CD4-positive, alpha-beta memory T cell (primary cell): ENCODE results near the gene PLXNA4. TPM values are rescaled to one million over a fixed set of nuclear protein-coding genes. Genes with fewer than 3 reads are reported as not detected.

Experiments
- CTCF ChIA-PET: fragments of 350-600 bp; sonication (Branson Sonifier 250); formaldehyde crosslinking; loops from one replicate; lab custom pipeline; 2021; ENCODE audit warnings: inconsistent platforms; ENCODE audit not compliant: partially characterized antibody; lab: Charles Lee
- POLR2A ChIA-PET: fragments of 350-600 bp; sonication (Branson Sonifier 250); formaldehyde crosslinking; loops from one replicate; lab custom pipeline; 2021; ENCODE audit not compliant: partially characterized antibody; lab: Charles Lee
- DNase-seq, 5 donors: peaks; one replicate each; pipeline versions ENCODE4 v3.0.0 to v3.0.0-alpha.2; 2020 to 2022; ENCODE audit warnings: mixed read lengths in 1 of 5
- H3K27ac ChIP-seq: one replicate; pipeline ENCODE4 v1.7.0; 2013; ENCODE audit warnings: low read depth, low read length
- H3K27me3 ChIP-seq: 2 replicates; pipeline ENCODE4 v1.7.0; 2013; ENCODE audit warnings: mild to moderate bottlenecking, low read length, moderate library complexity; ENCODE audit not compliant: insufficient read depth
- H3K36me3 ChIP-seq: 2 replicates; pipeline ENCODE4 v1.7.0; 2013; ENCODE audit warnings: mild to moderate bottlenecking, low read length, moderate library complexity; ENCODE audit not compliant: insufficient read depth
- H3K4me1 ChIP-seq: 2 replicates; pipeline ENCODE4 v1.7.0; 2013; ENCODE audit warnings: mild to moderate bottlenecking, low read length, moderate library complexity; ENCODE audit not compliant: insufficient read depth
- H3K4me3 ChIP-seq, 2 donors: one replicate each; pipeline ENCODE4 v1.7.0; 2013; ENCODE audit warnings: low read length in 2 of 2, mild to moderate bottlenecking in 1 of 2
- H3K9me3 ChIP-seq, 2 donors: one replicate each; pipeline ENCODE4 v1.7.0; 2013; ENCODE audit warnings: low read length in 2 of 2, control low read depth in 1 of 2; ENCODE audit not compliant: control insufficient read depth in 1 of 2
- H3K27ac Mint-ChIP-seq, 7 donors: one replicate each; pipeline ENCODE4 v1.8.0; 2020 to 2021; ENCODE audit warnings: mixed read lengths in 7 of 7, mild to moderate bottlenecking in 6 of 7, inconsistent platforms in 3 of 7, moderate library complexity in 3 of 7
- H3K27me3 Mint-ChIP-seq, 2 donors: one replicate each; pipeline ENCODE4 v1.8.0; 2020 to 2021; ENCODE audit warnings: mixed read lengths in 2 of 2
- H3K36me3 Mint-ChIP-seq, 2 donors: one replicate each; pipeline ENCODE4 v1.8.0; 2020 to 2021; ENCODE audit warnings: mixed read lengths in 2 of 2, inconsistent platforms in 1 of 2, mild to moderate bottlenecking in 1 of 2
- H3K4me1 Mint-ChIP-seq, 4 donors: one replicate each; pipeline ENCODE4 v1.8.0; 2020 to 2021; ENCODE audit warnings: mixed read lengths in 4 of 4, mild to moderate bottlenecking in 1 of 4
- H3K4me3 Mint-ChIP-seq, 8 donors: one replicate each; pipeline ENCODE4 v1.8.0; 2020 to 2021; ENCODE audit warnings: mixed read lengths in 8 of 8, mild to moderate bottlenecking in 7 of 8, moderate library complexity in 6 of 8, inconsistent platforms in 3 of 8
- H3K9me3 Mint-ChIP-seq, 8 donors: one replicate each; pipeline ENCODE4 v1.8.0; 2020 to 2021; ENCODE audit warnings: mixed read lengths in 8 of 8, mild to moderate bottlenecking in 5 of 8, inconsistent platforms in 3 of 8, moderate library complexity in 1 of 8
- intact Hi-C: fragments of 100-400 bp; cut with micrococcal nuclease; formaldehyde crosslinking; loops from one replicate; pipeline ENCODE4 v1.15.1; 2023
- polyA plus RNA-seq, 2 donors: library from polyadenylated mRNA; unstranded; fragments of 300-500 nt; fragmentation: Illumina TruSeq; gene quantifications; one replicate each; pipeline ENCODE4 v1.2.3, GENCODE V29; 2021
- total RNA-seq, 2 experiments: library from RNA; stranded (reverse); gene quantifications; one replicate each; pipeline ENCODE4 v1.2.3, GENCODE V29; 2021

Gene PLXNA4
- total and polyA plus RNA-seq, 4 experiments from 2014 or later, result 0.06 to 0.94 (median 0.58) TPM

DNA sequence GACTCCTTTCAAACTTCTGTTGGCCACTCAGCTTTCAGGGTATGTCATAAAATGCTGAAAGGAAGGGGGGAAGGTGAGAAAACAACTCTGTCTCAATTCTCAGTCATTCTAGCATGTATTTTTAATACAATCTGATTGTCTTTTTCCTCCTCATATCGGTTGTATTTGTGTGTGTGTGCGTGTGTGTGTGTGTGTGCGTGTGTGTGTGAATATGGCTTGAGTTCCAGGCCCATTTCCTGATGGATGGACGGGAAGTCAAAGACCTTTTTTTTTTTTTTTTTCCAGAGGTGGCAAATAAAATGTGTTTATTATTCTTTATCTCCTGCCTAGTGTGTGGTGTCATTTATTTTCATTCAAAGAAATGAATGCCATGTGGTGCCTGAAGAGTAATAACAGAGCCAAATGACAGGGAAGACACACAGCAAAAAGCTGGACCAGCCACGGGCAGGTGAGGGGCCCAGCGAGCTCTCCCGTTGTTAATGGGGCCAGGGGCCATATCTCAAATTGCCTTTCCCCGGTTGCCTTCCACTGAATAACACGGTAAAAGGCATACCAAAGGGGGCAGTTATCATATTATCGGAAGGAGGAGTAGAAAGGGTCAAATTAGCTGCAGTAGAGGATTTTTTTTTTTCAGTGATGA is 3.1 kb upstream of the PLXNA4 start:
- Histone ChIP-seq H3K4me3 (no peak overlapping the region), H3K9me3 (no peaks in the 10 kb centered on the region), H3K27ac (no peak overlapping the region), H3K36me3 (no peaks in the 10 kb centered on the region), H3K4me1 (peaks cover 8% of the 10 kb centered on the region), H3K27me3 (peaks cover 32% of the 10 kb centered on the region)
- H3K27ac Mint-ChIP-seq, result no peak overlapping the region
- intact Hi-C loops, result loop anchor here (10.0 kb wide), 1 partner anchor 105 kb away; no protein-coding TSS in a partner anchor
- peaks cover 3 to 22% (median 12%) of the 10 kb centered on the region in 4 donors for H3K4me1 Mint-ChIP-seq
- peaks cover 33 to 45% of the 10 kb centered on the region in 2 donors for H3K27me3 Mint-ChIP-seq
- no peaks in the 10 kb centered on the region for H3K36me3 Mint-ChIP-seq
- ChIA-PET POLR2A (no interaction called here), CTCF (interaction anchor here (0.7 to 4.9 kb wide), 11 partner anchors 9 to 855 kb away, joined by 3 to 140 read pairs (median 6); no protein-coding TSS in a partner anchor)
- no peak for DNase-seq
- no peaks in the 10 kb centered on the region for H3K9me3 Mint-ChIP-seq
- no peak overlapping the region for H3K4me3 Mint-ChIP-seq

DNA sequence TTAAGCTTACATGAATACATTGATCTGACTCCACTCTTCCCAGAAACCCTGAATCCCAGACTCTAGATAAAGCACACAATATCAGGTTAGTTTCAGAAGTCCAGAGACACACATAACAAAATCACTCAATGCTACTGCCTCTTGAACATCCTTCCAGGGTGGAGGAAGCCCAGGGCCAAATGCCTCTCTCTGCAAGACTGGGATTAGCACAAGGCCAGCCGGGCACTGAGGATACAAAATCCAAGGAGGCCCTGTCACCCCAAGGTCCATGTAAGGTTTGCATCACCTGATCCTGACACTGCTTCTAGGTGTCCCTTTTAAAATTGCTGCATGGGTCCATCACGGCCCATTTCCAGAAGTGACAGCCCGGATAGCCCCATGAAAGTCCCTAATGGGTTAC is 2.6 kb upstream of the PLXNA4 start:
- DNase-seq, result no peak
- Histone ChIP-seq H3K4me1 (peaks cover 8% of the 10 kb centered on the region), H3K27ac (no peak overlapping the region), H3K27me3 (peaks cover 37% of the 10 kb centered on the region), H3K9me3 (no peaks in the 10 kb centered on the region), H3K4me3 (no peak overlapping the region), H3K36me3 (no peaks in the 10 kb centered on the region)
- Mint-ChIP-seq H3K9me3 (no peaks in the 10 kb centered on the region), H3K4me3 (peak overlapping the region in 1 of 8 donors; percentile 79), H3K27ac (no peak overlapping the region), H3K36me3 (no peaks in the 10 kb centered on the region), H3K27me3 (peaks cover 35 to 47% of the 10 kb centered on the region in 2 donors), H3K4me1 (peaks cover 6 to 27% (median 13%) of the 10 kb centered on the region in 4 donors)
- ChIA-PET POLR2A (no interaction called here), CTCF (interaction anchor here (1.7 to 4.9 kb wide), 4 partner anchors 14 to 258 kb away, joined by 5 to 140 read pairs (median 12); no protein-coding TSS in a partner anchor)
- intact Hi-C loops, result loop anchor here (10.0 kb wide), 1 partner anchor 104 kb away; no protein-coding TSS in a partner anchor

DNA sequence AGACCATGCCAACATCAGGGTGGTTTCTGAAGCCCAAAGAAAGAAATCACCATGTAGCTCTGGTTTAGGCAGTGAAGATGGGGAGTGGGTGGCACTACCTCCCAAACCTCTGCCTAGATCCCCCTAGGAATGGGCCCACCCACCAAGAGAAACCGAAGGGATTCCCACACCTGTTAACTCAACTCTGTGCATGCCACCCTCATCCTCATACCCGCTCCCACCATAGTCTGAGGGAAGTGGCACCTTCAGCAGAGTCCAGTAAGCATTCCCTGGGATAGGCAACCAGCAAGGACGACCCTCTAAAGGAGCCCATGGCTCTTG is 1.7 kb upstream of the PLXNA4 start:
- H3K4me1 Mint-ChIP-seq, result peaks cover 8 to 33% (median 15%) of the 10 kb centered on the region in 4 donors

DNA sequence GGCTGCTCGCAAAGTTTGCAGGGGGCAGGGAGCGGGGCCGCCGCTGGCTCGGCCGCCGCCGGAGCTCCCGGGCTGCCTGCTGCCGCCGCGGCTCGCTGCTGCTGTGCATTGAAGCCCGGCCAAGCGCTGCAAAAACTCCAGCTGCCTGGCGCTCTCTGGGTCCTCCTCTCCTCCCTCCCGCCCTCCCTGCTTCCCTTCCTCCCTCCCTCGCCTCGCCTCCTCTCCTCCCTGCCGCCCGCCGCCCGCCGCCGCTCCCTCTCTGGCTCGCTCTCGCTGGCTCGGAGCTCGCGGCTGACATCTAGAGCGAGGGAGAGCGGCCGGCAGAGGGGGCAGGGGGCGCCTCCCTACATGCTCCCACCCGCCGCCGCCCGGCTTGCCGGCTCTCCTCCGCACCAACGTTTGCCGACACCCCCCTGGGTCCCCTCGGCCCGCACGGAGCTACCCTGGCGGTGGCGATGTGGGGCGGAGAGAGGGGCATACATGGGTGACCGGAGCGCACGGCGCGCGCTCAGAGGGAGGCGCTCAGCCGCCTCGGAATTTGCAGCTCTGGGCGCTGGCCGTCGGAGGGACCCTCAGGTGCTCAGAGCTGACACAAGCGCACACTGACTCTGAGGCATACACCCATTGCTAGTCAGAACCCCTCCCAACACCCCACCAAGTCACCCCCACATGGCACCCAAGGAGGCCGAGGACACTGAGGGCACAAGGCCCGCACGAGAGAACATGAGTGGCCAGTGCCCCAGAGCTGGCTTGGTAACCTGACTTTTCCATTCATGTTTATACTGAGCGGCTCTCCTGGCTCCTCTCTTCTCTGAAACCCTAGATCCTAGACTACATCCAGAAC is 1.2 kb upstream of the PLXNA4 start:
- POLR2A ChIA-PET, result no interaction called here
- DNase-seq, result no peak
- Mint-ChIP-seq H3K27ac (no peak overlapping the region), H3K36me3 (no peaks in the 10 kb centered on the region), H3K9me3 (no peaks in the 10 kb centered on the region), H3K4me1 (peaks cover 10 to 33% (median 15%) of the 10 kb centered on the region in 4 donors), H3K27me3 (peaks cover 48 to 58% of the 10 kb centered on the region in 2 donors), H3K4me3 (peak overlapping the region; percentile 47 to 79 (median 68))
- Histone ChIP-seq H3K27me3 (peaks cover 47% of the 10 kb centered on the region), H3K4me1 (peaks cover 8% of the 10 kb centered on the region), H3K27ac (no peak overlapping the region), H3K4me3 (no peak overlapping the region), H3K36me3 (no peaks in the 10 kb centered on the region), H3K9me3 (no peaks in the 10 kb centered on the region)
- intact Hi-C loops, result loop anchor here (10.0 kb wide), 1 partner anchor 103 kb away; no protein-coding TSS in a partner anchor
- CTCF ChIA-PET, result interaction anchor here (1.2 to 4.9 kb wide), 3 partner anchors 183 to 259 kb away, joined by 5 to 140 read pairs (median 5); no protein-coding TSS in a partner anchor

More for the DNA sequence above, 1.7 kb upstream of the PLXNA4 start:
- Histone ChIP-seq H3K4me1 (peaks cover 8% of the 10 kb centered on the region), H3K9me3 (no peaks in the 10 kb centered on the region), H3K4me3 (no peak overlapping the region), H3K36me3 (no peaks in the 10 kb centered on the region), H3K27me3 (peaks cover 46% of the 10 kb centered on the region), H3K27ac (no peak overlapping the region)
- intact Hi-C loops, result loop anchor here (10.0 kb wide), 1 partner anchor 103 kb away; no protein-coding TSS in a partner anchor
- ChIA-PET POLR2A (no interaction called here), CTCF (interaction anchor here (1.2 to 4.9 kb wide), 4 partner anchors 13 to 259 kb away, joined by 5 to 140 read pairs (median 6); no protein-coding TSS in a partner anchor)
- peaks cover 44 to 53% of the 10 kb centered on the region in 2 donors for H3K27me3 Mint-ChIP-seq
- no peaks in the 10 kb centered on the region for H3K36me3 Mint-ChIP-seq
- no peak for DNase-seq
- peak overlapping the region; percentile 52 to 79 (median 68) for H3K4me3 Mint-ChIP-seq
- no peak overlapping the region for H3K27ac Mint-ChIP-seq
- H3K9me3 Mint-ChIP-seq, result no peaks in the 10 kb centered on the region

DNA sequence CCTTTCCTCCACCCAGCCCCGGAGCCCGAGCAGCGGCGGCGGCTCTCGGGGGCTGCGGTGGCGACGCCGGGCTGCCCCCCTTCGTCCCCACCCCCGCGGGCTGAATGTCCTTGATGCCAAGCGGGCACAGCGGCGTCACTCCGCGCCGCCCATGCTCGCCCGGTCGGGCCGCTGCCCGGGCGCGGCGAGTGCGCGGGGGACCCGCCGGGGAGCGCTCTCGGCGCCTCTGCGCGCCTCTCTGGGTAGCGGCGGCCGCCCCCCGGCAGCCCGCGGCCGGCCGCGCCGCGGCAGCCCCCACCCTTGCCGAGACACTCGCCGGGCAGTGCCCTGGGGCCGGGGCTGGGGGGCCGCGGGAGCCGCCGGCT is 433 bp upstream of the PLXNA4 start:
- H3K36me3 ChIP-seq, result no peaks in the 10 kb centered on the region
- no peaks in the 10 kb centered on the region for H3K36me3 Mint-ChIP-seq
- DNase-seq, result no peak
- ChIA-PET POLR2A (interaction anchor here (0.7 kb wide), 1 partner anchor 30 kb away, joined by 3 read pairs; no protein-coding TSS in a partner anchor), CTCF (interaction anchor here (4.9 kb wide), 1 partner anchor 182 kb away, joined by 140 read pairs; no protein-coding TSS in a partner anchor)
- H3K27me3 ChIP-seq, result peaks cover 47% of the 10 kb centered on the region
- H3K27me3 Mint-ChIP-seq, result peaks cover 52 to 61% of the 10 kb centered on the region in 2 donors
- no peak overlapping the region for H3K27ac ChIP-seq
- no peaks in the 10 kb centered on the region for H3K9me3 Mint-ChIP-seq
- peaks cover 8% of the 10 kb centered on the region for H3K4me1 ChIP-seq
- intact Hi-C loops, result loop anchor here (10.0 kb wide), 1 partner anchor 102 kb away; no protein-coding TSS in a partner anchor
- peaks cover 10 to 33% (median 15%) of the 10 kb centered on the region in 4 donors for H3K4me1 Mint-ChIP-seq
- H3K9me3 ChIP-seq, result no peaks in the 10 kb centered on the region
- H3K4me3 ChIP-seq, result no peak overlapping the region
- no peak overlapping the region for H3K27ac Mint-ChIP-seq
- peak overlapping the region in 6 of 8 donors; percentile 65 to 80 (median 70) for H3K4me3 Mint-ChIP-seq

DNA sequence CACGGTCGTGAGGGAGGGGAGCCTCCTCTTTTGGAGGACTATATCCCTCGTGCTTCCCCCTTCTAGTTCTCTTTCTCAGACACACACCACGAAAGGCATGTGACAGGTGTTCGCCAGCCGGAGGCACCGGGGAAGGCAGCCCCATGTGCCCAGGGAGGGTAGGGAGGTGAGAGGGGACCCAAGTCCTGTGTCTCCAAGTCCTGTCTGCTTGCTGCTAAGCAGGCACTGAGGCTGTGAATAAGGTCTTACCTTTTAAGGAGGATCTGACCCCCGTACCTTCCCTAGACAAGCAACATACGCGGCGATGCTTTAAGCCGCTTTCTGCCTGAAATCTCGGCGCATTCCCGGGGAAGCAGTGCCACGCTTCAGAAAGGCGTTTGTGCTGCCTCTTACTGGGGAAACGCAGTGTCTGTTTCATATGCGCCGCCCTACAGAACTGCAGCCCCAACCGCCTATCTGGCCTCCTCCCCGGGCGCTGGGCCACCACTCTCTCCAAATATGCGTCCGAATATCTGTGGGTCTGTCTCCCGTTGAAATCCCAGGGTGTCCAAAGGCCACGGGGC is 770 bp downstream of the PLXNA4 start:
- Histone ChIP-seq H3K9me3 (no peaks in the 10 kb centered on the region), H3K27me3 (peaks cover 47% of the 10 kb centered on the region), H3K4me1 (peaks cover 8% of the 10 kb centered on the region), H3K4me3 (no peak overlapping the region), H3K36me3 (no peaks in the 10 kb centered on the region), H3K27ac (no peak overlapping the region)
- DNase-seq, result peak in 1 of 5 donors; percentile 17
- Mint-ChIP-seq H3K4me1 (peaks cover 10 to 33% (median 15%) of the 10 kb centered on the region in 4 donors), H3K27me3 (peaks cover 55 to 67% of the 10 kb centered on the region in 2 donors), H3K4me3 (peak overlapping the region; percentile 62 to 80 (median 70)), H3K36me3 (no peaks in the 10 kb centered on the region), H3K9me3 (no peaks in the 10 kb centered on the region), H3K27ac (no peak overlapping the region)
- ChIA-PET CTCF (no interaction called here), POLR2A (interaction anchor here (0.6 kb wide), 1 partner anchor 1244 kb away, joined by 3 read pairs; no protein-coding TSS in a partner anchor)
- intact Hi-C loops, result loop anchor here (10.0 kb wide), 1 partner anchor 101 kb away; no protein-coding TSS in a partner anchor
